Cardiac muscle cell (in vitro differentiated cells and primary cell): ENCODE results near the gene NRM. TPM values are rescaled to one million over a fixed set of nuclear protein-coding genes. Genes with fewer than 3 reads are reported as not detected.

ENCODE experiments used
- DNase-seq, 2 donors: peaks; one replicate each; pipeline versions ENCODE4 v3.0.0 to v3.0.0-alpha.2; 2010 to 2017; ENCODE audit warnings: low read depth in 1 of 2, low spot score in 1 of 2
- H3K27ac ChIP-seq: fragments of 200-600 bp; sonication (generic); 2 replicates; pipeline ENCODE4 v1.5.1; 2016
- H3K27me3 ChIP-seq: fragments of 200-600 bp; sonication (generic); 2 replicates; pipeline ENCODE4 v1.6.0; 2016; ENCODE audit warnings: control low read depth
- H3K36me3 ChIP-seq: fragments of 200-600 bp; sonication (generic); 2 replicates; pipeline ENCODE4 v1.5.1; 2016; ENCODE audit warnings: control low read depth
- H3K4me1 ChIP-seq: fragments of 200-600 bp; sonication (generic); 2 replicates; pipeline ENCODE4 v1.8.1; 2017; ENCODE audit warnings: low read depth, mild to moderate bottlenecking, mixed run types
- H3K4me3 ChIP-seq: fragments of 200-600 bp; sonication (generic); 2 replicates; pipeline ENCODE4 v1.5.1; 2016; ENCODE audit warnings: mild to moderate bottlenecking
- H3K9me3 ChIP-seq: fragments of 200-600 bp; sonication (generic); 2 replicates; pipeline ENCODE4 v1.5.1; 2017; ENCODE audit warnings: low read depth, mild to moderate bottlenecking, control low read depth
- polyA plus RNA-seq: library from polyadenylated mRNA; unstranded; fragments of >200 nt; fragmentation: Nextera tagmentation; extraction: Ambion mirVana; gene quantifications from 2 replicates; pipeline ENCODE4 v1.2.1, GENCODE V29; 2016
- total RNA-seq: library from RNA; depleted of rRNA; stranded (reverse); fragments of >200 nt; gene quantifications from 2 replicates; pipeline ENCODE4 v1.2.3, GENCODE V29; 2016
- TF ChIP-seq, protein P1 (sequence below): IDR thresholded peaks from 2 replicates; pipeline ENCODE4 v1.5.1; 2012; ENCODE audit warnings: low read depth, mild to moderate bottlenecking, low read length

The NRM gene
- total and polyA plus RNA-seq, 2 experiments from 2014 or later, result 17.2 to 29.1 TPM

DNA sequence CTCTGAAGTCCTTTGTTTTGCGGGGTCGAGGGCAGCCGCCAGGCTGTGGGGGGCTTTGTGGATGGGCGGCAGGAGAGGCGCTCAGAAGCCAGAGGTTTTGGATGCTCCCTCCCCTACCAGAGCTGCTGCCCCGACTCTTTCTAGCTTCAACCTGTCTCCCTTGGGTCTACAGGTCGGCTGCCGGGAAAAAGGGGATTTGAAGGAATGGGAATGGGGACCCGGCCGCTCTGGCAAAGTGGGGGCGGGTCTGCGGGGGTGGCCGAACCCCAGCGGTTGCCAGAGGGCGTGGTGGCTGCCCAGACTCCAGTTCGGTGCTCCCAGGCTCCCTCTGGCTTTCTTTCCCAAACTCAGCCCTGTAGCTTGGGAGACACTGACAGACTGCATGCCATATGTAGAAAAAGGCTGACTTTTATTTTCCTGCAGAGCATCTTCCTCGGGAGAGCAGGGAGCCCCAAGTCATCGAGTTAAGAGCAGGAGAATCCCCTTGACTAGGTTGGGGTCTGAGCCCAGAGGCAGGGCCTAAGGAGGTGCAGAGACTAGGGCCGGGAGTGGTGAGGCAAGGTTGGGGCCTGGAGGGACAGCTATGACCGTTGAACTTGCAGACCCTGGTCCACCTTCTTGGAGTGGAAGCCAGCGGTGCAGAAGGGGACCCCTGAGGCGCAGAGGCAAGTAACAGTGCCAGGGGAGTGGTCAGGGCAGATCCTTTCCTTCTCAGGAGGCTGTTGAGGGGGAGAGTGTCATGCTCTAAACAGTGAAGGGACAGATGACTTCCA, 2.9 kb downstream of the NRM start:
- peak overlapping the region; percentile 10 for H3K27ac ChIP-seq
- no peaks in the 10 kb centered on the region for H3K9me3 ChIP-seq
- DNase-seq, result peak in 1 of 2 donors; percentile 49
- peak overlapping the region; percentile 63 for H3K4me3 ChIP-seq
- no peaks in the 10 kb centered on the region for H3K36me3 ChIP-seq
- H3K4me1 ChIP-seq, result peaks cover 52% of the 10 kb centered on the region
- TF ChIP-seq, protein P1, sequence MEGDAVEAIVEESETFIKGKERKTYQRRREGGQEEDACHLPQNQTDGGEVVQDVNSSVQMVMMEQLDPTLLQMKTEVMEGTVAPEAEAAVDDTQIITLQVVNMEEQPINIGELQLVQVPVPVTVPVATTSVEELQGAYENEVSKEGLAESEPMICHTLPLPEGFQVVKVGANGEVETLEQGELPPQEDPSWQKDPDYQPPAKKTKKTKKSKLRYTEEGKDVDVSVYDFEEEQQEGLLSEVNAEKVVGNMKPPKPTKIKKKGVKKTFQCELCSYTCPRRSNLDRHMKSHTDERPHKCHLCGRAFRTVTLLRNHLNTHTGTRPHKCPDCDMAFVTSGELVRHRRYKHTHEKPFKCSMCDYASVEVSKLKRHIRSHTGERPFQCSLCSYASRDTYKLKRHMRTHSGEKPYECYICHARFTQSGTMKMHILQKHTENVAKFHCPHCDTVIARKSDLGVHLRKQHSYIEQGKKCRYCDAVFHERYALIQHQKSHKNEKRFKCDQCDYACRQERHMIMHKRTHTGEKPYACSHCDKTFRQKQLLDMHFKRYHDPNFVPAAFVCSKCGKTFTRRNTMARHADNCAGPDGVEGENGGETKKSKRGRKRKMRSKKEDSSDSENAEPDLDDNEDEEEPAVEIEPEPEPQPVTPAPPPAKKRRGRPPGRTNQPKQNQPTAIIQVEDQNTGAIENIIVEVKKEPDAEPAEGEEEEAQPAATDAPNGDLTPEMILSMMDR, result peak; percentile 26
- H3K27me3 ChIP-seq, result no peaks in the 10 kb centered on the region

DNA sequence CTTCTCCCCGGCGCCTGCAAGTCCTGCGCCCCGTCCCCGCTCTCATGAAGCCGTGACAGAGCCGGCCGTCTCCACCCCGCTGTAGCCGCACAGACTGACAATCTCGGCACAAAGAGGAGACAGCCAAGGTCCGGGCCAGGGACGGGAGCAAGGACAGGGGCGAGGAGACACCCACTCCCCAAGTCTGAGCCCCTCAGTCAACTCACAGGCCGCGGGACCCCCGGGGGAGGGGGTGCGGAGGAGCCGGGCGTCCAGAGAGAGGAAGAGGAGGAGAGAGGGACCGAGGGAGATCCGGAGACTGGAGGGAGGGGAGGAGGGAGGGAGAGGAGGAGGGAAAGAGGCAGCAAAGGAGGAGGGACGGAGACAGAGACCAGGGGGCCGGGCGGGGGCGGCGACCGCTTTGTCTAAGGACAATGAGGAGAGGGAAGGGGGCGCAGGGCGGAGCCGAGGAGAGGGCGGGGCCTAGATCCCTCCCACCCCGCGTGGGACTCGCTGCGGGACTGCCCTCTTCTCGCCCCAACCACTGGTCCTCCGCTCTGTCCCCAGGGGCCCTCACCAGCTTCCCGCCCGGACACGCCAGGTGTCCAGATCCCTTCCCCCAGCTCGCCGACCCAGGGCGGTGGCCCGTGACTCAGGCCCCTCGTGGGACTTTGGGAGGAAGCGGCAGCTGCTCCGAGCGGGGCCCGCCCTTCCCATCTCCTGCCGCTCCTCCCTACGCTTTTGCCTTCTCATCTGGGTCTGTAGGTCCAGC, 3.7 kb downstream of the NRM start:
- TF ChIP-seq, protein P1, result no peak
- peak overlapping the region; percentile 67 for H3K27ac ChIP-seq
- peak; percentile 87 to 98 for DNase-seq
- peaks cover 59% of the 10 kb centered on the region for H3K4me1 ChIP-seq
- H3K9me3 ChIP-seq, result no peaks in the 10 kb centered on the region
- H3K36me3 ChIP-seq, result no peaks in the 10 kb centered on the region
- H3K4me3 ChIP-seq, result peak overlapping the region; percentile 63
- no peaks in the 10 kb centered on the region for H3K27me3 ChIP-seq

DNA sequence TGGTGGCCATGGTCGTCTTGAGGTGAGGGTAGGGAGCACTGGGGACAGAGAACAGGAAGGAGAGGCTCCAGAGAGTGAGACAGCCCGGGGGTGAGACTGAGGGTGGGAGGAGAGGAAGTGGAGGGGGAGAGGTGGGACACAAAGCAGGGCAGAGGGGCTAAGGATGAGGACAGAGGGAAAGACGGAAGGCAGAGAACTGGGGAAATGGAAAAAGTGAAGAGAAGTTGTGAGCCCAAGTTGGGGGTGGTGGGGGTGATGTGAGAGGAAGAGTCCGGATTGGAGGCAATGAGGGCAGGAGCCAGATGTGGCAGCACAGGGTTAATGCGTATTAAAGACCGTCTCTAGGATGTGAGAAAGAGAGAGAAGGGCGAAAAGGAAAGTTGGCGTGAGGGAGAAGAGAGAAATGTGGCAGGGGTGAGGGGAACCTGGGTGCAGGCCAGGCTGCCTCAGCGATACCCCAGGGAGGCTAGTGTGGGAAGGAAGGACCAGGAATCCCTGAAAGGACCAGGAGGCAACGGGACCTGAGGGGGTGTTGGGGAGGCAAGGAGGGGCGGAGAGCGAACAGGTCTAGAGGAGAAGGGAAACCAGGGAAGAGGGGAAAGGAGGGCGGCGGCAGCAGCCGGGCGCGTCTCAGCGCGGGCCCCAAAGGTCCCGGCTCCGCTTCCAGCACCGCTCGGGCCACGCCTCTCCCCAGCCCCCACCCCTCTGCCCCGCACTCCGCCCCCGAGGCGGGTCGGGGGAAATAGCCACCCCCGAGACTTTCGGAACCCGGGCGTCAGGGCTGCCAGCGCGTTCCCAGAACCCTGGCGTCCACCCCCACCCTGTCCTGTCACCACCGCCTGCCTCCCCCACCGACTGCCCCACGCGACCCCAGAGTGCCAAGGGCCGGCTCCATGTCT, 4.5 kb downstream of the NRM start, which contains the start of gene PPP1R18:
PPP1R18 (minus strand) TSS at position 637 of the 899 bp plus-strand sequence; CDS start at position 10, 627 bp downstream.
- Histone ChIP-seq H3K27me3 (no peaks in the 10 kb centered on the region), H3K27ac (peak within 1 kb of the TSS; percentile 67), H3K36me3 (no peaks in the 10 kb centered on the region), H3K4me1 (peaks cover 63% of the 10 kb centered on the region), H3K4me3 (peak within 1 kb of the TSS; percentile 63), H3K9me3 (no peaks in the 10 kb centered on the region)
- TF ChIP-seq, protein P1, result no peak
- peak; percentile 73 to 76 for DNase-seq

DNA sequence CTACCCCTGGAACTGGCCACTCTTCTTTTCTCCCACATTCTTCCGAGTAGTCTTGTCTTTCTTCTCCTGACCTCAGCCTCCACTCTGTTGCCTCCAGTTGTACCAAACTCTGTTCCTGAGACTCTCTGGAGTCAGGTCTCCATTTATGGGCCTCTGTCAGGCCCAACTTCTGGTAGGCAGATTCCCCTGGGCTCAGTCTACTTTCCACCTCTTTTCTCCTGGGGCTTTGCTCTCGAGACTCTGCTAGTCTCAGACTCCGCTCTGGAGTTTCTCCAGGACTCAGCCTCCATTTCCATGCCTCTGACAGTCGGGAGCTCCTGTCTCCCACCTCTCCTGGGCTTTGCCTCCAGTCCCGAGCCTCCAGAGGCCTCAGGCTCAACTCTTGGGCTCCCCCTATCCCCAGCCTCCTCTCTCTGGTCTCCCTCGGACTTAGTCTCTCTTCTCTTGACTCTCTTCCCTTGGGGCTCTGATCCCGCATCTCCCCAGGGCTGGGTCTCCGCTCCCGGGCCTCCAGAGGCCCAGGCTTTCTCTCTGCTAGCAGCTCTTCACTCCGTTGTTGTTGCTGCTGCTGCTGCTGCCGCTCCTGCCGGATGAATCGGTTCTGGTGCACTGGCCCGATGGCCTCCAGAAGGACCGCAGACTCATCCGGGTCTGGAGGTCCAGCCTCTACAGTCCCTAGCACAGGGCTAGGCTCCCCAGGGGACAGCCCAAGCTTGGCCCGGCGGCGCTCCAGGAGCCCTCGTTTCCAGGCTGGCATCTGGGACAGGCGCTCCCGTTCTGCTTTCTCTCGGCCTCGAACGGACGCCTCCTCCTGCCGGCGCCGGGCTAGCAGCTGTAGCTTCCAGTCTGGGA, 5.4 kb downstream of the NRM start:
- H3K4me1 ChIP-seq, result peaks cover 60% of the 10 kb centered on the region

More for the DNA sequence above, 5.4 kb downstream of the NRM start:
- TF ChIP-seq, protein P1, result peak; percentile 41
- Histone ChIP-seq H3K36me3 (no peaks in the 10 kb centered on the region), H3K27me3 (no peaks in the 10 kb centered on the region), H3K27ac (peak overlapping the region; percentile 88), H3K4me3 (peak overlapping the region; percentile 63), H3K9me3 (no peaks in the 10 kb centered on the region)
- no peak for DNase-seq
